Pancreas (tissue), 10 donors: ENCODE results near the gene CARMIL3. TPM values are rescaled to one million over a fixed set of nuclear protein-coding genes. Genes with fewer than 3 reads are reported as not detected.

Experiments
- ATAC-seq, 4 donors: fragments of 200-7000 bp; cut with Tn5 transposase; one replicate each; pipeline versions ENCODE4 v1.8.0 to v1.9.1; 2020; ENCODE audit warnings: mild to moderate bottlenecking in 4 of 4, moderate library complexity in 4 of 4
- DNase-seq, 6 donors: peaks; one replicate each; pipeline ENCODE4 v3.0.0-alpha.2; 2020
- FAIRE-seq: peaks from 2 replicates; lab custom pipeline; 2012; peaks lifted over from hg19 to GRCh38; lab: Jason Lieb, UNC
- H3K27ac ChIP-seq, 4 donors: fragments of 200-600 bp; sonication (generic); 1 replicate in 3 of 4; 2 replicates in 1 of 4; pipeline versions ENCODE4 v1.5.0 to v1.8.0; 2020
- H3K27me3 ChIP-seq, 4 donors: fragments of 200-600 bp; one replicate each; pipeline ENCODE4 v1.8.0; 2021
- H3K36me3 ChIP-seq, 3 donors: fragments of 200-600 bp; sonication (generic) in 1 of 3; one replicate each; pipeline versions ENCODE4 v1.5.0 to v1.8.0; 2020 to 2021
- H3K4me1 ChIP-seq, 3 donors: fragments of 200-600 bp; one replicate each; pipeline ENCODE4 v1.8.0; 2021
- H3K4me3 ChIP-seq, 4 donors: fragments of 200-600 bp; sonication (generic) in 2 of 4; one replicate each; pipeline versions ENCODE4 v1.5.0 to v1.8.0; 2020 to 2021
- H3K9me3 ChIP-seq, 4 donors: fragments of 200-600 bp; one replicate each; pipeline ENCODE4 v1.8.0; 2021
- CTCF ChIP-seq, 4 donors: fragments of 200-600 bp; sonication (generic) in 3 of 4; IDR thresholded peaks; one replicate each; pipeline versions ENCODE4 v1.5.0 to v1.8.0; 2021; ENCODE audit warnings: antibody characterized with exemption in 4 of 4
- whole genome bisulfite sequencing, 2 donors: extraction: QIAGEN DNeasy Blood & Tissue Kit; methylation state at CpG; one replicate each; pipeline ENCODE4 v1.1.7; 2013; 5-methylcytosine and 5-hydroxymethylcytosine counted together
- intact Hi-C, 3 donors: fragments of 100-400 bp; cut with DNase I; formaldehyde crosslinking; loops; one replicate each; pipeline versions ENCODE4 v1.11.1 to v1.14.2; 2022
- polyA plus RNA-seq, 2 donors: library from polyadenylated mRNA; stranded (reverse); fragments of 200-250 nt; gene quantifications; one replicate each; pipeline ENCODE4 v1.2.3, GENCODE V29; 2013
- total RNA-seq, 6 donors: library from RNA; stranded (reverse); fragmentation: NEBNext Ultra II Directional in 4 of 6; extraction: Animal tissue kit (Norgen Biotek cat#: 25700) in 4 of 6; gene quantifications; one replicate each; pipeline versions ENCODE4 v1.2.1 to v1.2.4, GENCODE V29; 2021 to 2023
- donor health status: healthy with polysubstance abuse.
- donor health status: DM: no; HTN: no; CAD: no; lungs with moderate emphysema.
- donor health status: DM: no; HTN: no; CAD: no.
- donor health status: control.
- donor health status: control.
- donor health status: Bipolar disorder and iron deficiency.
- donor health status: DM: yes; HTN: yes; CAD: no.
- donor health status: DM: no; HTN: no; CAD: no.
- donor health status: DM: no; HTN: no; CAD: no.
- donor health status: DM: yes; HTN: yes; CAD: no.

The CARMIL3 gene
- total and polyA plus RNA-seq, 8 donors: 0.31 to 4.0 (median 0.79) TPM

GRCh38 chr14:24106672-24107271, 55.0 kb downstream of the CARMIL3 start:
- no peak for DNase-seq
- Histone ChIP-seq H3K27ac (no peak overlapping the region), H3K27me3 (no peaks in the 10 kb centered on the region), H3K9me3 (no peaks in the 10 kb centered on the region), H3K4me3 (no peak overlapping the region), H3K4me1 (peaks cover 3 to 23% (median 16%) of the 10 kb centered on the region in 3 donors), H3K36me3 (no peaks in the 10 kb centered on the region)
- no peak for FAIRE-seq
- TF ChIP-seq CTCF (IDR thresholded peaks at IDR 0.05): no peak
- intact Hi-C loops: no loop called here
- peak in 1 of 4 donors; percentile 10 for ATAC-seq
- WGBS, 2 donors: 71 to 77% methylated on average over 4 of the region's 4 CpGs

- Histone ChIP-seq H3K4me3 (no peak overlapping the region), H3K36me3 (no peaks in the 10 kb centered on the region), H3K9me3 (no peaks in the 10 kb centered on the region), H3K27me3 (no peaks in the 10 kb centered on the region), H3K4me1 (peaks cover 3 to 25% (median 16%) of the 10 kb centered on the region in 3 donors), H3K27ac (peak overlapping the region in 2 of 4 donors; percentile 72 to 80)
- ATAC-seq: peak in 1 of 4 donors; percentile 11
- 30% methylated on average over 5 of the region's 5 CpGs for WGBS, 2 donors
- TF ChIP-seq CTCF (IDR thresholded peaks at IDR 0.05): no peak
- FAIRE-seq: no peak
- DNase-seq: no peak
- intact Hi-C loops: no loop called here
These were observed 56.6 kb downstream of the CARMIL3 start for GRCh38 chr14:24108336-24108874.

- H3K36me3 ChIP-seq: no peaks in the 10 kb centered on the region
- no peak for DNase-seq
- H3K27me3 ChIP-seq: no peaks in the 10 kb centered on the region
- peaks cover 3 to 27% (median 16%) of the 10 kb centered on the region in 3 donors for H3K4me1 ChIP-seq
- 76 to 78% methylated on average over 9 of the region's 9 CpGs for WGBS, 2 donors
- intact Hi-C loops: no loop called here
- no peak overlapping the region for H3K4me3 ChIP-seq
- no peak for FAIRE-seq
- H3K27ac ChIP-seq: peak overlapping the region in 2 of 4 donors; percentile 45 to 50
- ATAC-seq: no peak
- no peaks in the 10 kb centered on the region for H3K9me3 ChIP-seq
- TF ChIP-seq CTCF (IDR thresholded peaks at IDR 0.05): no peak
These were observed 58.3 kb downstream of the CARMIL3 start for GRCh38 chr14:24110060-24110459.

- no peak overlapping the region for H3K4me3 ChIP-seq
- intact Hi-C loops: no loop called here
- peak overlapping the region in 2 of 4 donors; percentile 45 to 50 for H3K27ac ChIP-seq
- no peaks in the 10 kb centered on the region for H3K27me3 ChIP-seq
- DNase-seq (no peak), ATAC-seq (no peak), FAIRE-seq (no peak)
- TF ChIP-seq CTCF (IDR thresholded peaks at IDR 0.05): no peak
- peaks cover 3 to 27% (median 16%) of the 10 kb centered on the region in 3 donors for H3K4me1 ChIP-seq
- 11 to 18% methylated on average over 1 of the region's 1 CpG for WGBS, 2 donors
- H3K9me3 ChIP-seq: no peaks in the 10 kb centered on the region
- H3K36me3 ChIP-seq: no peaks in the 10 kb centered on the region
These were observed 58.7 kb downstream of the CARMIL3 start for GRCh38 chr14:24110523-24110922.

- Histone ChIP-seq H3K9me3 (no peaks in the 10 kb centered on the region), H3K4me3 (peak overlapping the region; percentile 44 to 61 (median 50)), H3K27ac (peak overlapping the region; percentile 92 to 100 (median 98)), H3K27me3 (no peaks in the 10 kb centered on the region), H3K4me1 (peaks cover 3 to 42% (median 16%) of the 10 kb centered on the region in 3 donors), H3K36me3 (peaks cover 2 to 13% (median 8%) of the 10 kb centered on the region in 3 donors)
- no peak for DNase-seq
- intact Hi-C loops: no loop called here
- WGBS, 2 donors: 5 to 7% methylated on average over 15 of the region's 15 CpGs
- no peak for FAIRE-seq
- ATAC-seq: no peak
- TF ChIP-seq CTCF (IDR thresholded peaks at IDR 0.05): no peak
These were observed 61.6 kb downstream of the CARMIL3 start for GRCh38 chr14:24113379-24113800.
